GM18907 (cell line): ENCODE results near the gene PRRT1B.

Experiments
- ATAC-seq: cut with Tn5 transposase; IDR thresholded peaks from one replicate; pipeline ENCODE4 v1.9.1; 2021; ENCODE audit warnings: mild to moderate bottlenecking, moderate library complexity; ENCODE audit not compliant: unreplicated experiment

Gene PRRT1B

DNA sequence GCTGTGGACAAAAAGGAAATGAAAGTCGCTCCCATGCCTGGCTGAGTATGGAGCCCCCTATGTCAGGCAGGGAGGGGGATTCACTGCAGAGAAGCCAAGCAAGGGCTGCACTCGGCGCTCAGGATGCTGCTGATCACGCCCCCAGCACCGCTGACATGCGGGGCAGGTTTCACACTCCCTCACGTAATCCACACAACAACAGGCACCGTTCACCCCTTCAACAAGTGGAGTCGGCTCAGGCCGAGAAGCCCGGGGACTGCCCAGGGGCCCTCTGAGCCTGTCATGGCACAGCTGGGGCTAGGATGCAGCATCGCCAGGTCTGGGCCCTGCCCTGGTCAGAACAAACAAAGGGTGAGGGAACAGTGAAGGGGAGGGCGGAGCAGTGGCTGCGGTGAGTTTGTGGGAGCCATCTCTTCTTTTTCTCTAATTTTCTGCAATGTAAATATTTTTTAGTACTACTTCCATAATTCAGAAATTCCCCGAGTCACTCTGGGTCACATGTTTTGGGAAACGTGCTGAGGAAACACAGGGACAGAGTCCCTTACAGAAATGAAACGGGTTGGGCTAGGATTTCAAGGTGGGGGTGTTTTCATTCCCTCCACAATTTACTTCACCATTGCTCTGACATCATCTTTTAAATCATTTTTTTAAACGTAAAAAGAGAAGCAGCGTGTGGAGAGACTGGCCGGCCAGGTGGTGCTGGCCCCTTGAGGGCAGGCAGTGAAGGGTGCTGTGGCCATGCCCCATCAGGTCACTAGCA lies 49.8 kb downstream of the PRRT1B start:
- ATAC-seq = no peak

DNA sequence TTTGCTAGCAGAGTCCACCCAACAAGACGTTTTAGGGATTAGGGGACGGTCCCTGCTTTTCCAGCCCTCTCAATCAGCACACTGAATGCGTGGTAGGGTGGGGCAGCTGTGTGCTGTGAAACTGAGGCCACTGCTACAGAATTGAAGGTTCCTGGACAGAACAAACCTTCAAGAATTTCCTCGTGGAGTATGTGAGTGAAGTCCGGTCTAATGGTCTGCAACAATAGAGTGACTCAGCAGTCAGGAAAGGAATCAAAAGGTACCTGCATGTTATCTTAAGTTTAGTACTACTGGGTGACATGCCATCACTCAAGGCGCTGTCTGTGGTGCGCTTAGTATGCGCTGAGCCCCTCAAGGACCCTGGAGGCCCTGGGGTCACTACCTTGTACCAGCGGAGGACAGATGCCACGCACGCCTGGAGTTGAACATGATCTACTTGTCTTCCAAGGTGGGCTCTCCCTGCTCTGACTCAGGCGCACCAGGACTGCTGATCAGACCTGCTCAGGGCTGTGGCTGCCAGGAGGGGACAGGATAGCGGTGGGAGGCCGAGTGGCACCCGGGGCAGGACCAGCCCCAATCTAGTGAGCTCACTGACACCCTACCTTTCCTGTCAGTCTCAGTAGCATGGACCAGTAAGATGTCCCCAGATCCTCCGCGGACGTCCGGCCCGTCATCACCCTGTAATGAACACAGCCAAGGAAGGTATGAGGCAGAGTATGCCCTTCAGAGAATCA lies 50.5 kb downstream of the PRRT1B start:
- no peak for ATAC-seq

DNA sequence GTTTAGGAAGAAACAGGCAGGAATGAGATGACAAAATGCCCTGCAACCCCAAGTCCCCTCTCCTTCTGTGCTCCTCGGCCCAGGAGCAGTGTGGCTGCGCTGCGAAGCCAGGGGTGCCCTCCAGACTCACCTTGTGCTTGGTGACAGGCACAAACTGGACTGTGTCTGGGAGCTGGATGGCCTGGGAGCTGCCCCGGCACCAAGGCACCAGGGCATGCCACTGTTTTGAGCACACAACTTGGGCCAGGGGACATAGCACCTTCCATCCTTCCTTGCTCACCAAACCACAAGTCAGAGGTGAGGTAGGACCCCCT lies 51.1 kb downstream of the PRRT1B start:
- ATAC-seq = no peak

DNA sequence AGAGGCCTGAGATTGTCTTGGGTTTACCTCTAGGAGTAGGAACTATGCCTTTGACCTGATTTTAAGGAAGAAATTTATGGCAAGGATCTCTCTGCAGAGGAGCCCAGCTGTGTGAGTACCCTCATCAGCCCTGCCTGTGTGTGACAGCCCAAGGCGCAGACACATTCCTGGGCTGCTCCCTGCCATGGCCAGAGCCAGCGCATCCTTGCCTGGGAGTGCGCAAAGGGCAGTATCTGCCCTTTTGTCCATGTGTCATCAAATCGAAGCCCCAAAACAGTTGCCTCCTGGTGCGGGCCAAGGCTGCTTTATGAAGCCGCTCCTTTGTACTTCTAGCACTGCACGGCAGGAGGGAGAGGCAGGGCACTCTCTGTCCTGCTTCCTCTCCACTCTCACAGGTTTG lies 51.9 kb downstream of the PRRT1B start:
- ATAC-seq = no peak

DNA sequence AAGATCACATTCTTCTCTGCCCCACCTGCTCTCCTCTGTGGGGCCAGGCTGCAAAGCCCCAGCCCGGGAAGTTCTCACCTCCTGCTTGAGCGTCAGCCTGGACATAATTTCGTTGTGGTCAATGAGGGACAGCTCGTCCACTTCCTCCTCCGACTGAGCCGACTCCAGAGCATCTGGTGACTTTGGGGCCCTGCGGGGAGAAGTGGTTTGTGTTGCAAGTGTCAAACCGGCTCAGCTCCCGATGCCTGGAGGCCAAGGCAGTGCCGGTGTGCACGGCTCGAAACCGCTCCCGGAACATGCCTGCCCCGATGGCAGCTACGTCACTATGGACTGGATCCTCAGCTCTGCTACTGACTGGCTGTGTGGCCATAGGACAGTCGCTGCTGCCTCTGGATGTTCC lies 52.8 kb downstream of the PRRT1B start:
- no peak for ATAC-seq

DNA sequence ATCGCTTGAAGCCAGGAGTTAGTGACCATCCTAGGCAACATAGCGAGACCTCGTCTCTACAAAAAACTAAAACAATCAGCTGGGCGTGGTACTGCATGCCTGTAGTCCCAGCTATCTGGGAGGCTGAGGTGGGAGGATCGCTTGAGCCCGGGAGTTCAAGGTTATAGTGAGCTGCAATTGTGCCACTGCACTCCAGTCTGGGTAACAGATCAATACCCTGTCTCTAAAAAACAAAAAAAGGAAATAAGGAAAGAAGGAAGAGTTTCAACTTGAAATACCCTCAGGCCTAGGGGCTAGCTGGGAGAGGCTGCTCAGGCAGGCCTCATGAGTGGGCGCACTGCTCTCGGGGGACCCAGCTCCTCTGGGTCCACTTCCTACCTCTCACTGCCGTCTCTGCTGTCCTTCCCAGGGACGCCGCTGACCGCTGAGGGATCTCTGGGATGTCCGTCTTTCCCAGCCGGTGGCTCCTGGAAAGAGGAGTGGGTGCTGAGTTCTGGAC lies 56.4 kb downstream of the PRRT1B start:
- ATAC-seq = no peak

DNA sequence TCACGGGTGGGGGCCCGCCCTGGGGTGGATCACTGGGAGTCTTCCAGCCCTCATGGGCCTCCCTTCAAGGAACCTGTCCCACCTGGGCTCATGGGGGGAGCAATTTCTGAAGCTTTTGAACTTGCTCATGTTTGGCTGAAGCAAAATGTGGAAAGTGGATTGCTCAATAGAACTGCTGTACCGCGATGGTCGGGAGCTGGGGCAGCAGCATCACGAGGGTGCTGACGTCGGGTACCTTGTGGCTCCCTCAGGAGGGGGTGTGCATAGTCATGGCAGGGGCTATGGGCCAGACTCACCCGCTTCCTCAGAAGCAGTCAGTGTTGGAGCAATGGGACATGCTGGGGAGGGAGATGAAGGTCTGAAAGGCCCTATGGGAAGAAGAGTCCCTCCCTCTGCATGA lies 57.9 kb downstream of the PRRT1B start:
- no peak for ATAC-seq

DNA sequence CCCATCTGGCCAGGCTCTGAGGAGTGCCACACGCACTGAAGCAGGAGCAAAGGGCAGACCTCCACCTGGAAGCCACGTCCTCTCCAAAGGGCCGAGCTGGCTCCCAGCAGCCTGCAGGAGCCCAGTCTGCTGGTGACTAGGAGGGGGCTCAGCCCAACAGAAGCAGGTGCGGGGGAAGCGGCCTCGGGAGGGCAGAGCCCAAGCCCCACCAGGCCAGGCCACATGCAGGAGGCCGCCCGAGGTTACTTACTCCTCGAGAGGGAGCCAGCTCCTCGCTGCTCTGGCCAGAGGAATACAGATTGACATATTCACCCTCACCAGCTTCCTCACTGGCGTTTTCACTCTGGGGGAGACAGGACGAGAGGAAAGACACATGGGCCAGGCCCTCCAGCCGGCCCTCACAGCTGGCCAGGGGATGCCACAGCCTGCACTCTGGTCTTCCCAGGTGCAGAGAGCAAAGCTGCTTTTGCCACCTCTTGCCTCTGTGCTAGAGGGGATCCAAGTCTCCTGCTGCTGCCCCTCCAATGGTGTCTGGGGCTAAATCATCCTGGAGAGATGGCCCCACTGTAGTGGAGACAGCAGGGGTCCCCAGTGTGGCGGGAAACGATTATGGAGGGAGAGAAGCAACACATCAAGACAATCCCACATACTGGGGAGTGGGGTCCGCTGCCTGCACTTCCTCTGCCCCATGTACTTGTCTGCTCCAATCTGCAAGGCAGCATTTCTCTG lies 58.6 kb downstream of the PRRT1B start:
- ATAC-seq = no peak

DNA sequence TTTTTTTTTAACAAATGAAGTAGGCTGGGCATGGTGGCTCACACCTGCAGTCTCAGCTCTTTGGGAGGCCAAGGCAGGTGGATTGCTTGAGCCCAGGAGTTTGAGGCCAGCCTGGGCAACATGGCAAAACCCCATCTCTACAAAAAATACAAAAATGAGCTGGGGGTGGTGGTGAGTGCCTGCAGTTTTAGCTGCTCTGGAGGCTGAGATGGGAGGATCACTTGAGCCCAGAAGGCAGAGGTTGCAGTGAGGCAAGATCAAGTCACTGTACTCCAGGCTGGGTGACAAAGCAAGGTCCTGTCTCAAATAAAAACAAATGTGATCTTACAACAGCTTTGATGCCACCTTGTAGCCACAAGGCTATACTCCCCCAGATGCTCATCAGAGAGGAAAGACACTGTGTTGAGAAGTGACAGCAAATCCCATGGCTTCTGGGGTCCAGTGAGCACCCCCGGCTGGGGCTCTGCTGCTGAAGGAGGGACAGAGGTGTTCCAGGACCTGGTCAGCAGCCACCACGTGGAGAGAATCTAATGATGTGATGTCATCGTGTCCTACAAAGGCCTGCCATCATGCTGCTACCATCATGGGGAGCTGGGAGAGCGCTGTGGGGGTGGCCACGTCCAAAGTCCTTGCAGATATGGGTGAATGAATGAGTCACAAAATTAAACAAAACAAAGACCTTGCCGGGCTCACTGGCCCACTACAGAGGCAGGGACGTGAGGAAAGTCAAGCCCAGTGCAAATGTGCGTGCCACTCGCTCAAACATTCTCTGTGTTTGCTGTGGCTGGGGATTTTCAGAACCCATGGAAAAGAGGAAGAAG lies 60.7 kb downstream of the PRRT1B start:
- no peak for ATAC-seq

DNA sequence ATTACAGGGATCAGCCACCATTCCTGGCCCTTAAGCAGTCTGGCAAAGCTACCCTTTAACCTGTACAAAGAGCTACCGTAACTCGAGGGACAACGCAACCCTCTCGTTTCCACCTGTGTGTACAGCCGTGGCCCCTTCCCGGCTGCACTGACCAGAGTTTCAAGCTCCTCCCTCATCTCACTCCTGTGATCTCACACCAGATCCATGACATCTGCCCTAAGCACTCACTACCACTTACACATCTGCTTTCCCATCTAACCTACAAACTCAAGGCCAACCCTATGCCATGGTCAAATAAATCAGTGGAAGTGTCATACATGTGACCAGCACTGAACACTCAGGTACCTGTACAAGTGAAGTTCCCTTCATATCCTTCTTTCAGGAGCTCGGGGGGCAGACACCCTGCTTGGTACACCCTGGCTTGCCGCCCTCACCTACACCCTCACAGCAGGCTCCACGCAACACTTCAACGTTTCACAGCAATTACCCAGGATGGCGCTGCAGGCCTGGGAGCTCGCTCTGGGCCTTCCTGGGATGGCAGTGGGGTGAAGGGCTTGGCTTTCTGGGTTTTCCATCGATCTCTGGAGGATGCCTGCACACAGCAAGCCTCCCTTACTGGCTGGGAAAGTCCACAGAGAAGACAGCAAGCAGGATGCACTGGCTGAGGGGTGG lies 61.7 kb downstream of the PRRT1B start:
- ATAC-seq = no peak

DNA sequence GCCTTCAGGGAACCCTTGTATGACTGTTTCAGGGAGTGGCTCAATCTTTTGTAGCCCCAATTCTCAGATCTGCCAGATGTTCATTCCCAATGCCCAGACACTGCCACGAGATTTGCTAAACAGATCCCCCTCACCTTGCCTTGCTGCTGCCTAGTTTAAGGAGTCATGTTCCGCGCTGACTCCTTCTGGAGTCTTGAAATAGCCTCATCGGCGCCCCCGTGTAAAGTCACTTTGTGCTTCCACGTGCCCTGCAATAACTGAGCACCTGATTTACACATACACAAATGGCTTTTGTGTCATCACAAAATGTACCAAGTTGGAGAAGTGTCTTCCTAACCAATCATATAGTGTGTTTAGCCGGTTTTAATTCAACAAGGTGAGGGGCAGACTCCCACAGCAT lies 62.3 kb downstream of the PRRT1B start:
- no peak for ATAC-seq

DNA sequence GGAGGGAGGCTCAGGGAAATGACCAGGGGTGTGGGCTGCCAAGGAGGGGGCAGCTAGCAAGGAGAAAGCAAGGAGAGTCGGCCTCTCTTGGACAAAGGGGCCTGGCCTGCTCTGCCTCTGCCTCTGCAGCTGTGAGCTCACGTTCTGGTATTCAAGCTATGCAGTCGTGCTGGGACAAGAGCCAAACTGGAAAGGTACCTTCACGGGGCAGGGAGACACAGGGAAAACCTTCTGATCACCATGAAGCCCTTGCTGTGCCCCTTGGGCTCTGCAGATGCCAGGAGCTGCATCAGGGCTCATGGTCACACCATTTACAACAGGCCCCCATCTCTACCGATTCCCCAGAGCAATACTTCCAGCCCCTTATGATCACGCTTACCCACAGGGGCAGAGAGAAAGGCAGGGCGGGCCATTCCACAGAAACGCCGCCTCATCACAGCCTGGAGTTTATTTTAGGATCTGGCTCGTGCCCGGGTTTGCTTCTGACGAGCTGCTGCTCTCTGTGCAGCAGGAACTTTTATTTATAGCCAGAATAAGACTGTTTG lies 63.2 kb downstream of the PRRT1B start:
- ATAC-seq = no peak
